Endothelial cell of umbilical vein (primary cell): ENCODE results near the gene TTC34.

Source experiments
- CTCF ChIP-seq, 2 donors: IDR thresholded peaks; 1 replicate in 1 of 2; 2 replicates in 1 of 2; pipeline ENCODE4 v1.5.1; 2011; ENCODE audit warnings: low read length in 2 of 2, mild to moderate bottlenecking in 2 of 2, moderate library complexity in 2 of 2, control low read depth in 1 of 2, inconsistent platforms in 1 of 2, low read depth in 1 of 2; ENCODE audit not compliant: insufficient read depth in 1 of 2; ENCODE audit errors: extremely low read depth in 1 of 2
- MAX ChIP-seq: IDR thresholded peaks from 2 replicates; pipeline ENCODE4 v1.6.1; 2011; ENCODE audit not compliant: insufficient read depth, insufficient read length
- MYC ChIP-seq: IDR thresholded peaks from one replicate; pipeline ENCODE4 v1.6.1; 2011; ENCODE audit warnings: mild to moderate bottlenecking, low read depth, low read length
- POLR2A ChIP-seq: IDR thresholded peaks from 2 replicates; pipeline ENCODE4 v1.6.1; 2012; ENCODE audit warnings: low read depth, mild to moderate bottlenecking, control low read depth, low read length
- POLR2AphosphoS5 ChIP-seq: IDR thresholded peaks from 2 replicates; pipeline ENCODE4 v1.6.1; 2012; ENCODE audit warnings: low read depth, mild to moderate bottlenecking, control low read depth, low read length, moderate library complexity; ENCODE audit not compliant: insufficient read depth

GRCh38 chr1:2632051-2632430 is 169.5 kb downstream of the TTC34 start:
- TF ChIP-seq POLR2AphosphoS5: no peak
- no peak for TF ChIP-seq MAX
- TF ChIP-seq CTCF (IDR thresholded peaks at IDR 0.05; ENCODE audit: extremely low read depth in 1 of 2, insufficient read depth in 1 of 2, low read depth in 1 of 2, low read length in 2 of 2): no peak
- TF ChIP-seq POLR2A: no peak
- no peak for TF ChIP-seq MYC
